Stimulated activated CD4-positive, alpha-beta T cell treated with anti-CD3 and anti-CD28 coated beads, Interleukin-4, amount 100 ng/mL, for 48 hours (primary cell): ENCODE results near the gene IL25.
"Not testable (repeated sequence)": the region's sequence is repeated elsewhere in the genome, so short reads cannot be mapped to it uniquely, and the experiment has no call there.

Source experiments
- DNase-seq, 2 donors: peaks; one replicate each; pipeline ENCODE4 v3.0.0-alpha.2; 2020; ENCODE audit warnings: low read depth in 2 of 2

IL25 gene

DNA sequence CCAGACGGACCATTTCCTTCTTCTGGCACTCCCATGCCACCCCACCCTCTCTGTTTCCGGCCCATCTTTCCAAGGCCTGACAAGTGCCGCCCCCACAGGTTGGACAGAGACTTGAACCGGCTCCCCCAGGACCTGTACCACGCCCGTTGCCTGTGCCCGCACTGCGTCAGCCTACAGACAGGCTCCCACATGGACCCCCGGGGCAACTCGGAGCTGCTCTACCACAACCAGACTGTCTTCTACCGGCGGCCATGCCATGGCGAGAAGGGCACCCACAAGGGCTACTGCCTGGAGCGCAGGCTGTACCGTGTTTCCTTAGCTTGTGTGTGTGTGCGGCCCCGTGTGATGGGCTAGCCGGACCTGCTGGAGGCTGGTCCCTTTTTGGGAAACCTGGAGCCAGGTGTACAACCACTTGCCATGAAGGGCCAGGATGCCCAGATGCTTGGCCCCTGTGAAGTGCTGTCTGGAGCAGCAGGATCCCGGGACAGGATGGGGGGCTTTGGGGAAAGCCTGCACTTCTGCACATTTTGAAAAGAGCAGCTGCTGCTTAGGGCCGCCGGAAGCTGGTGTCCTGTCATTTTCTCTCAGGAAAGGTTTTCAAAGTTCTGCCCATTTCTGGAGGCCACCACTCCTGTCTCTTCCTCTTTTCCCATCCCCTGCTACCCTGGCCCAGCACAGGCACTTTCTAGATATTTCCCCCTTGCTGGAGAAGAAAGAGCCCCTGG, 3.1 kb downstream of the IL25 start:
- DNase-seq = no peak

GRCh38 chr14:23376482-23377197, 4.0 kb downstream of the IL25 start, which contains the start of gene CMTM5:
Gene CMTM5, plus strand, starts transcription at chr14:23377046. Its CDS starts 206 bp downstream, at chr14:23377252.
- no peak for DNase-seq

DNA sequence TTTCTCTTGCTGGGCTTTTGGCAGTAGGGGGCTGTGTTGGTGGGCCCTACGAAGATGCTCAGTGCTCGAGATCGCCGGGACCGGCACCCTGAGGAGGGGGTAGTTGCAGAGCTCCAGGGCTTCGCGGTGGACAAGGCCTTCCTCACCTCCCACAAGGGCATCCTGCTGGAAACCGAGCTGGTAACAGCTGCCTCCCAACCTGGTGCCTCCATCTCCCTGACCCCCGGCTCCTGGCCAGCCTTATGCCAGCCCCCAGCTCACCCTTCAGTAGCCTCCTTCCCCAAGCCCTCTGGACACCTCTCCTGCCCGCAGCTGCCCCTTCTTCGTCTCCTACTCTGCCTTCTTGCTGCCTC, 4.6 kb downstream of the IL25 start:
- DNase-seq = no peak

DNA sequence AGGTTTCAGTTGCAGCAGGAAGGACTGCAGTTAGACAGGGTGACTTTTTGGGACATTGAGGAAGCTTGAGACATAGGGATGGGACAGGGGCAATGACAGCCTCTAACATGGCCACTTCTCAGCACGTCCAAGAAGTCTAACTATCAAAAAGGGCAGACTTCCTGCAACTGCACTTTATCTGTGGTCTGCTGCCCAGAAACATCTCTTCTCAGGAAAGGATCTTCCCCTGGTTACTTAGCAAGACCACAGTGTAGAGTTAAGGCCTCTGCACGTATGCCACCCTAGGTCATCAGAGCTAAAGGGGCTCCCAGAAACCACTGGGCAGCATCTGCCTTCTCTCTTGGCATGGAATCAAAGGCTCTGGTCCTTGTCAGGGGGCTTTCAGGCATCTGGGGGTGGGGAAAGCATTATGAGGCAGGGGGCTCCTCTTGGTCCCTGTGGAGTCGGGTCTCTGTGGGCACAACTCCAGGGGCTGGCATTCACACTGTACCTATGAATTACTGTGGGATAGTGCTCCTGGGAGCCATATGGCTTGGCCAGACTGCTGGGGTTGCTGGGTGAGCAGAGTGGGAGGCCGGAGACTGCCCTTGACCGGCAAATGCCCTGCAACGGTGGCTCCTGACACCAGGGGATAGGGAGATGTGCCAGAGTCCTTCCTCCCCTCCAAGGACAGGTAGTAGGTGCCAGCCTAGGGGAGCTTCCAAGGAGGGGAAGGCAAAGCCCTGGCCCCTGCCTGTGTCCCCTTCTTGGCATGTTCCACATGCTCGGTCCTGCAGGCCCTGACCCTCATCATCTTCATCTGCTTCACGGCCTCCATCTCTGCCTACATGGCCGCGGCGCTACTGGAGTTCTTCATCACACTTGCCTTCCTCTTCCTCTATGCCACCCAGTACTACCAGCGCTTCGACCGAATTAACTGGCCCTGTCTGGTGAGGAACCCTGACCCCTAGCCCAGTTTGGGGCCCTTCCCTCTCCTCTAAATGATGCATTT, 5.3 kb downstream of the IL25 start:
- no peak for DNase-seq

DNA sequence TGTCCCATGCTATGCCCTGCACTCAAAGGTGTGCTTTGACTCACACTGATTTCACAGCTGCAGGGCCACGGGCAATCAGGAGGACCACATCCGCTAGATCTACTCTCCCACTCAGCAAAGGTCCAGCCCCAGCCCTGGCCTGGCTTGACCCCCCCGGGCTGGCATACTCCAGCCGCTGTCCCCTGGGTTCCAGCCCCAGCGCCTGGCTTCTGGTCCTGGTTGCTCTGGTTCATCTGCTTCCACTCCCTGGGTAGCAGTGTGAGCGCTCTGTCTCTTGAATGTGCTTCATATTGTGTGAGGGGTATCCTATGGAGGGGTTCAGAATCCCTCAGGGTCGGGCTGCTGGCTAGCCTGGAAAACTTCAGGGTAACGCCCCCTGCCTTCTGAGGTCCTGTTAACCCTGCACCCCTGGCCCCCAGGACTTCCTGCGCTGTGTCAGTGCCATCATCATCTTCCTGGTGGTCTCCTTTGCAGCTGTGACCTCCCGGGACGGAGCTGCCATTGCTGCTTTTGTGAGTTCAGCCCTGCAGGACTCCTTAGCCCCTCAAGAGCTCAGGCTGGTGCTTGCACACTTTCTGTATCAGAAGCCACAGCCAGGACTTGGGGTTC, 6.1 kb downstream of the IL25 start:
- DNase-seq = no peak

DNA sequence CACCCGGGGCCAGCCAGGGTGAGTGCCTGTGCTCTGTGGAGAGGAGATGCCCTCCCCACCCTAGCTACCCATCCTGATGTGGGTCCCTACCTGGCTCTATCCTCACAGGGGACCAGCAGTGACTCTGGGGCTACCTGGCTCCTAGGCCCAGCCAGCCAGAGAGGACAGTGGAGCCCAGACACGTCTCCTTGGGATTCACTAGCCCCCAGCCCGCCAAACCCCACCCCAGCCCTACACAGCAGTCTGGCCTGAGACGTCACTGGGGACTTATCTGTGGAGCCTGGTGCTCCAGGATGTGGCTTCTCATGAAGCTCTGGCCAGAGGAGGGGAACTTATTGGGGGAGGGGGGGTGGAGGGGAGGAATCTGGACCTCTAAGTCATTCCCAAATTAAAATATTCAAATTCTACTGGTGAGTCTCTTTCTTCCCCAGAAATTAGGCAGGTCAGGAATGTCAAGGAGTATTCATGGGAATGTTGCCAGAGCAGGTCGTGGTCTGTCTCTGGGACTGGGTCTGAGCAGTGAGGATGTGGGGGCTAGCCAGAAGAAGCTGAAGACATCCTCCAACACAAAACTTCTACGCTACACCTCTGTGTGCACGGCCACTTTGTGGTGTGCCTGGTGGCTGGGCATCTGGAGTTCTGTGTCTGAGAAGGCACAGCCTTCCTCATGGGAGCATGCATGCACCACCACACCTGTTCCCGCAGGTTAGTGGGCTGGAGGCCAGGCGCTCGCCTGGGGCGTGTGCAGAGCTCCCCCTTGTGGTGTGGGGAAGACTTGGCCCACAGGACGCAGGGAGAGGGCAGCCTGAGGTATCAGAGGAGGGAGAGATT, 7.0 kb downstream of the IL25 start:
- peak; percentile 52 to 55 for DNase-seq

GRCh38 chr14:23380197-23380914, 7.7 kb downstream of the IL25 start:
- no peak for DNase-seq

GRCh38 chr14:23380976-23381375, 8.4 kb downstream of the IL25 start:
- DNase-seq = no peak

GRCh38 chr14:23381871-23382270, 9.3 kb downstream of the IL25 start:
- DNase-seq = no peak

GRCh38 chr14:23382276-23382675, 9.7 kb downstream of the IL25 start:
- no peak for DNase-seq

DNA sequence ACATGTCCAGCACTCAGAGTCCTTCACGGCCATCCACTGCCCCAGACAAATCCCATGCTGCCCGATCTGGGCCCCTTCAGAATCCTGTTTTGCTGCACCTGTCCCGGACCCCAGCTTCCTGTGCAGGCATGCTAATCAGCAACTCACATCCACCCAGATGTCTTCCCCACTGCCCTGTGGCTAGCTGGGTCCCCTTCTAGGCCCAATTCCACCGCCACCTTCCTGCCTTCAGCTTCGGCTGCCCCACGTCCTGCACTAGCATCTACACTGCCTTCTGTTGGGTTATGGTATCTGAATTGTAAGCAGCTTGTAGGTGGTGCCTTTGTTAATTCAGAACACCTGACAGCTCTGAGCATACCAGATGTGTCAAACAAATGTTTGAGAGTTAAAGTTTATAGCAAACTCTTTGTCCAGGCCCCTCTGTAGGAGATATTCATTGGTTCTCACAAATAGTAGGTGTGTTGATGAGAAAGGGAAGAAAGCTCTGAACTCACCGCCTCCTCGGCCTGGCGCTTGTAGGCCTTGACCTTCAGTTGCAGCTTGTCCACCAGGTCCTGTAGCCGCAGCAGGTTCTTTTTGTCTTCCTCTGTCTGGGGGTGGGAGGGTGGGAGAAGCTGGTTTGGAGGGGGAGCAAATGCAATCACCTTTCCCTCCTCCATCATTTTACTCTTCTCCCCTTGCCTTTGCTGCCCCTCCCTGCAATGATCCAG, 10.3 kb downstream of the IL25 start:
- no peak for DNase-seq

DNA sequence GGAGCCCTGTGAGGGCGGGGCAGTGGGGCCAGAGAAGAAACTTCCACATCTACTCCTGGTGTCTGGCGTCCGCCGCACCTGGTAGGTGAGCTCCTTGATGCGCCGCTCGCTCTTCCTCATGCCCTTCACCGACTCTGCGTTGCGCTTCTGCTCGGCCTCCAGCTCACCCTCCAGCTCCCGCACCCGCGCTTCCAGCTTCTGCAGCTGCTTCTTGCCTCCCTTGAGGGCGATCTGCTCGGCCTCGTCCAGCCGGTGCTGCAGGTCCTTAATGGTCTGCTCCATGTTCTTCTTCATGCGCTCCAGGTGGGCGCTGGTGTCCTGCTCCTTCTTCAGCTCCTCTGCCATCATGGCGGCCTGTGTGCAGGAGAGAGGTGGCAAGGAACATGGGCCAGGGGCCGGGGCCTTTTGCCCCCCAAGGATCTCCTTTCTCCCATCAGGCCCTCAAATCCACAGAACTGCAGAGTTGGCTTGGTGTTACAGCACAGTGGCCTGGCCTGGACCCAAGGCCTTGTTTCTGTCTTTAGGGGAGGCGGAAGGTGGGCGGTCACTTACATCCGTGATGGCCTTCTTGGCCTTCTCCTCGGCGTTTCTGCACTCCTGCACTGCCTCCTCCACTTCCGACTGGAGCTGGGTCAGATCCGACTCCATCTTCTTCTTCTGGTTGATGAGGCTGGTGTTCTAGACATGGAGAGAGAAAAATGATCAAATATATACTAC, 11.9 kb downstream of the IL25 start:
- no peak for DNase-seq

GRCh38 chr14:23385244-23385641, 12.6 kb downstream of the IL25 start:
- DNase-seq = no peak

- no peak for DNase-seq
Measured at GRCh38 chr14:23385642-23386265, 13.1 kb downstream of the IL25 start.

GRCh38 chr14:23386266-23386657, 13.7 kb downstream of the IL25 start:
- DNase-seq = not testable (repeated sequence)

GRCh38 chr14:23386999-23387398, 14.4 kb downstream of the IL25 start:
- no peak for DNase-seq

- DNase-seq = no peak
Measured at GRCh38 chr14:23387916-23388882, 15.6 kb downstream of the IL25 start.
